DMS53 treated with DMSO at 0.1 percent for 48 hours (cell line): ENCODE results near the gene ARIH1.
"Not testable (repeated sequence)": the region's sequence is repeated elsewhere in the genome, so short reads cannot be mapped to it uniquely, and the experiment has no call there.

Experiments used
- DNase-seq: peaks from one replicate; lab custom pipeline; 2025; ENCODE audit not compliant: unreplicated experiment; lab: John Stamatoyannopoulos, UW

ARIH1 gene

DNA sequence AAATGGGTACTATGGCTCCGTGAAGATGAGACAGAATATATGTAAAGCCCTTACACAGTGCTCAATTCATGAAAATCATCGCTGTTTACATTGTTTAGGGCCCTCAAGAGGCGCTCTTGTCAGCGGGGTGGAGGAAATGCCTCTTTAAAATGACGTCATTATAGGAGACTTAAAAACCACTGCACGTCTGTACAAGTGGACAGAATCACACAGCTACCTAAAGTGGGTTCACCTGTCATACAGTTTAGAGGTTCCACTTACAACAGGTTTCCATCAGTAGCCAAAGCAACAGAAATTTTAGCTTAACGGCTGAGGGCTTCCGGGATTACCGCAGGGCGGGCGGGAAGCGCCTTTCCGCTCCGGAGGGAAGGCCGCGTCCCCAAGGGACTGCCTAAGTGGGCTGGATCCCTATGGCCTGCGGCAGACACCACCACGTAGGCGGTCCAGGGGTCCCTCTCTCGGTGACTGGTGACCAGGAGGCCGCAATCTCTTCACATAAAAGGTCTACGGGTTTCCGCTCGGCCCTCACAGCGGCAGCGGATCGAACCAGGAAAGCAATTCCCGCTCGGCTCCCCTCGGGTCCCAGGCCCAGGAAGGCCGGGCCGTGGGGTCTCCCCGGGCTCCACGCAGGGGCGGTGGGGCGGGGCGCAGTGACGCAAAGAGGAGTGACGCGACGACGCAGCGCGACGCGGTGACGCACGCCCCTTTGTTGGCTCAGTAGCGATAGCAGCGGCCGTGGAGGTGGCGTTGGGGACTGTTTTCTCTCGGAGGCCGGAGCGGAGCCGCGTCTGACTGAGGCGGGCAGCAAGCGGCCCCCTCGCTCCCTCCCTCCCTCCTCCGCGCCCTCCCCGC, at the start of gene ARIH1:
Gene ARIH1, plus strand, starts transcription at position 717 of the 852 bp plus-strand sequence. CDS start 310 bp downstream, outside the sequence.
- DNase-seq = peak; percentile 79

DNA sequence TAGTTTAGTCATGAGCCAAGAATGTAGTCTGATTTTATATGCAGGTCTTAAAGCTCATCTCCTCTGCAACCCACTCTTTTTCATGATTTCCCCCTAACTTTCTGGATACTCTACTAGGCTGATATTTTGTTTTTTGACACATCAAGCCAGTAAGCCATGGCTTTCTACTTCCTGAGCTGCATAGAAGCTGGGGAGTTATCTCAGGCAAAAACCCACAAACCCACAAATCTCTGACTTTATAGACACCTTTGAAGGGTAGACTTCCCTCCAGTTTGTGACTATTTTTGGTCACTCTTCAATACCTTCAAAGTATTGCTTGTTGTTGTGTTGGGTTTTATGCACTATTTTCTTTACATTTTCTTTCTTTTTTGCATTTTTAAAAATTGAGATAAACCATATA, 47.4 kb upstream of the ARIH1 start:
- no peak for DNase-seq

GRCh38 chr15:72437650-72438316, 36.3 kb upstream of the ARIH1 start:
- no peak for DNase-seq

DNA sequence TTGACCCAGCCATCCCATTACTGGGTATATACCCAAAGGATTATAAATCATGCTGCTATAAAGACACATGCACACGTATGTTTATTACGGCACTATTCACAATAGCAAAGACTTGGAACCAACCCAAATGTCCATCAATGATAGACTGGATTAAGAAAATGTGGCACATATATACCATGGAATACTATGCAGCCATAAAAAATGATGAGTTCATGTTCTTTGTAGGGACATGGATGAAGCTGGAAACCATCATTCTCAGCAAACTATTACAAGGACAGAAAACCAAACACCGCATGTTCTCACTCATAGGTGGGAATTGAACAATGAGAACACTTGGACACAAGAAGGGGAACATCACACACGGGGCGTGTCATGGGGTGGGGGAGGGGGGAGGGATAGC, 31.3 kb upstream of the ARIH1 start:
- DNase-seq = not testable (repeated sequence)

- DNase-seq = no peak
Measured at GRCh38 chr15:72445426-72445825, 28.7 kb upstream of the ARIH1 start.

DNA sequence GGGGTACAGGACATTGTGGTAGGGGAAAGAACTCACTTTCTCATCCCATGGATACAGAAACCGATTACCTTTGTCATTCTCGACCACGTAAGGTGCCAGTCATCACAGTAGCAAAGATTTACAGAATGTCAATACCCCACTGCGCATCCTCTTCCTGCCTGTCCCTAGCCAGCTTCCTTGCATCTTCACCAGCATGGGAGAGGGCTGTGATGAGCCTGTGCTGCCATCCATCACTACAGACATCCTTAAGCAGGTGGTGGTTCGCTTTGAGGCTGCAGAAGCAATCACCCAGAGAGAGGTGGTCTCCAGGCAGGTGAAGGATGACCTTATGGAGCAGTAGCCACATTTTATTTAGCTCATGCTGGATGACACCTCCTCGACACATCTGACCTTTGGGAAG, 23.3 kb upstream of the ARIH1 start:
- DNase-seq = no peak

GRCh38 chr15:72451224-72451623, 22.9 kb upstream of the ARIH1 start:
- DNase-seq = no peak

- DNase-seq = no peak
Measured at GRCh38 chr15:72456684-72457083, 17.4 kb upstream of the ARIH1 start.

DNA sequence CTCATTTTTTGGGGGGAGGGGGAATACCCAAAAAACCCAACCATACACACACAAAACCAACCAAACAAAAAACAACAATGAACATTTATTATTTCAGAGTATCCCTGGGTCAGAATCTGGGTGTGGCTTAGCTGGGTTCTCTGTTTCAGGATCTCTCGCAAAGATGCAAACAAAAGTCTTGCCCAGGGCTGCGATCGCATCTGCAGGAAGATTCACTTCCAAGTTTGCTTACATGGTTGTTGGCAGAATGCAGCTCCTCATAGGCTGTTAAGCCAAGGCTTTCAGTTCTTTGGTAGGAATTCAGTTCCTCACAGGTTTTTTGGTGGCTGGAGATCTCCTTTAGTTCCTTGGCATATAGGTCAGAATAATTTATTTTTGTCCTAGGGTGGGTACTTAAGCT, 13.7 kb upstream of the ARIH1 start:
- DNase-seq = no peak

DNA sequence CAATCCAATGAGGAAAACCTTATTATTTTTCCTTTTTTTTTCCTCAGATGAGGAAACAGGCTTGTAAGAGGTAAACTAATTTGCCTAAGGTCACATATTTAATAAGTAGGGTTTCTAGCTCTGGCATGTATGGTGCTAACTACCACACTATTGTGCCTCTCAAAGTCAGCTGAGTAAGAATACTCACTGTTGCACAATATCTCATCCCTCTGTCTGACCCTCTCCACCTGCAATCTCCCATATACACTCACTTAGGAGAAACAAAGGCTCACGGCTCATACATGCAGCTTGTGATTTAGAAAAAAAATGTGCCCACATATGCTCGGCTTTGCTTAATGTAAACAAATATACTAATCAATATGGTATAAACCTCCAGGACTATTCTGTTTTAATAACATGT, 10.4 kb upstream of the ARIH1 start:
- DNase-seq = no peak

GRCh38 chr15:72464251-72464650, 9.9 kb upstream of the ARIH1 start:
- no peak for DNase-seq

DNA sequence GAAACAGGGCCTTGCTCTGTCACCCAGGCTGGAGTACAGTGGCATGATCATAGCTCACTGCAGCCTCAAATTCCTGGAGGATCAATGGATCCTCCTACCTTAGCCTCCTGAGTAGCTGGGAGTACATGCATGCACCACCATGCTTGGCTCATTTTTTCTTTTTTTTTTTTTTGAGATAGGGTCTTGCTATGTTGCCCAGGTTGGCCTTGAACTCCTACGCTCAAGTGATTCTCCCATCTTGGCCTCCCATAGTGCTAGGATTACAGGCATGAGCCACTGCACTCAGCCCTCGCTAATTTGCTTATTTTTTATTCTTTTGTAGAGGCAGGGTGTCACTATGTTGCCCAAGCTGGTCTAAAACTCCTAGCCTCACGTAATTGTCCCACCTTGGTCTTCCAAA, 6.0 kb upstream of the ARIH1 start:
- DNase-seq = no peak

DNA sequence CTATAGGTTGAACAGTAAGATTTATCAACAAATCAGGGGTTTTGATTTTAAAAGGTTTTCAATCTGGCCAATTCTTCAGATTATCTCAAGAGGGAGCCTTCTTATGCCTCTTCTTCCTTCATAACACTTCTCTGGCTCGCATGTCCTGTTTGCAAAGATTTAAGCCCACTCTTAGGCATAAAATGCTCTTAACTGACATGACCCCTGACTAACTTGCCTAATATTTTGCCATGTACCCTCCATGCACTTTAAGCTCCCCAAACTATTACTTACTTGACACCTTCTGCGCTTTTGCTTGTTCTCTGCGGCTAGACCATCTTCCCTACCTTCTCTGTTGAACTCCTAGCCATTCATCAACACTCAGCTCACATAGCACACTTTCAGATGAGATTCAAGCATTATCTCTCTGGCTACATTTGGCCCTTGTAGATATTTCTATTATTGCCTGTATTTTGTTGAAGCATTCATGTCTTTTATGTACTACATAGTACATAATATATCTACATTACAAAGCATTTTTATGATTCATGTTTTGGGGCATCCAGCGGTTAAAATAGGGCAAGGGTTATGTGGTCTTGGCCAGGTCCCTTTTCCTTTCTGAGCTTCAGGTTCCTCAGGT, 1.0 kb upstream of the ARIH1 start:
- DNase-seq = no peak

DNA sequence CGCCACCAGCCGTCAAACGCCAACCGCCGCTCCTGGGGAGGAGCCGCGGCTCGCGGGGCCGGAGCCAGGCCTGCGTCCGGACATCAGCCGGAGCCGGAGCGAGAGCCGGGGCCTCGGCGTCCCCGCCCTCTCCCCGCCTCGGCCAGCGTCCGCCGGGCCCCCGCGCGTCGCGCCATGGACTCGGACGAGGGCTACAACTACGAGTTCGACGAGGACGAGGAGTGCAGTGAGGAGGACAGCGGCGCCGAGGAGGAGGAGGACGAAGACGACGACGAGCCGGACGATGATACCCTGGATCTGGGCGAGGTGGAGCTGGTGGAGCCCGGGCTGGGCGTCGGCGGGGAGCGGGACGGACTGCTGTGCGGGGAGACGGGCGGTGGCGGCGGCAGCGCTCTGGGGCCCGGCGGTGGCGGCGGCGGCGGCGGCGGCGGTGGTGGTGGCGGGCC, 359 bp downstream of the ARIH1 start:
- DNase-seq = no peak

- peak; percentile 19 for DNase-seq
Measured at GRCh38 chr15:72474912-72475628, 940 bp downstream of the ARIH1 start.

DNA sequence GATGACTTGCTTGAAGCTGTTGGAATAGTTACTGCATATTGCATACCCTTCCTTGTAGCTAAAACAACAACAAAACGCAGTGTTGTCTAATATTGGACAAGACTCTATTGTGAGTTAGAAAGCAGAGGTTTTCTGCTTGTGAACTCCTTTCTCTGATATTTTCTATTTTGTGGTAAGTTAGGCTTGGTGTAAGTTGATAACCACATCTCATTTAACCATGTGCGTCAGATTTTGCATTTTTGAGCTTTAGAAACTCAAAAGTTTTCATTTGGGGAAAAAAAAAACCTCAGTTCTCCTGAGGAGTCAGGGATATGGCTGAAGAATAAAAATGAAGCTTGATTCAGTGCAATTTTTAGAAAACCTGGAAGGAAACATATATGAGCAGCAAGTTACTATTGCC, 1.5 kb downstream of the ARIH1 start:
- no peak for DNase-seq

GRCh38 chr15:72476330-72476729, 2.2 kb downstream of the ARIH1 start:
- DNase-seq = not testable (repeated sequence)

GRCh38 chr15:72481015-72481659, 7.0 kb downstream of the ARIH1 start:
- no peak for DNase-seq

GRCh38 chr15:72482275-72482674, 8.1 kb downstream of the ARIH1 start:
- DNase-seq = no peak

- DNase-seq = no peak
Measured at GRCh38 chr15:72483279-72483678, 9.1 kb downstream of the ARIH1 start.

DNA sequence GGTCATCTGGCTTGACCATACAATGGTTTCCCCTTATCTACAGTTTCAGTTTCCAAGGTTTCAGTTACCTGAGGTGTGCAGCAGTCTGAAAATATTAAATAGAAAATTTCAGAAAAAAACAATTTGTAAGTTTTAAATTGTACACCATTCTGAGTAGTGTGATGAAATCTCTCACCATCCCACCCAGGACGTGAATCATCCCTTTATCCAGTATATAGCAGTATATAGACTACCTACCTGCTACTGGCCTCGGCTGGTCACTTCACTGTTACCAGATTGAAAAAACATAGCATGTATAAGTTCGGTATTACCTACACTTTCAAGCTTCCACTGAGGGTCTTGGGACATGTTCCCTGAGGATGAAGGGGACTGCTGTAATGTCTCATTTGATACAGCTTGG, 12.0 kb downstream of the ARIH1 start:
- DNase-seq = no peak
